ENCODE measurements around the gene WDR74. TPM values are rescaled to one million over a fixed set of nuclear protein-coding genes. Genes with fewer than 3 reads are reported as not detected.
"Not testable (repeated sequence)": the region's sequence is repeated elsewhere in the genome, so short reads cannot be mapped to it uniquely, and the experiment has no call there.

Gene WDR74
- total RNA-seq, 2 experiments from 2014 or later: 66.0 to 66.9 TPM

GRCh38 chr11:62859281-62859703 lies 19.9 kb upstream of the WDR74 start:
- ATAC-seq; H3K4me3 Mint-ChIP-seq; POLR2A ChIA-PET; H3K9me3 Mint-ChIP-seq (ENCODE audit: insufficient read depth); CTCF ChIA-PET; DNase-seq; H3K27me3 Mint-ChIP-seq (ENCODE audit: low read depth): not testable (repeated sequence)
- peaks cover 66% of the 10 kb centered on the region for H3K4me1 Mint-ChIP-seq (ENCODE audit: low read depth)
- peak overlapping the region; percentile 24 for H3K27ac Mint-ChIP-seq
- peaks cover 26% of the 10 kb centered on the region for H3K36me3 Mint-ChIP-seq (ENCODE audit: low read depth)

- no peaks in the 10 kb centered on the region for H3K27me3 Mint-ChIP-seq (ENCODE audit: low read depth)
- POLR2A ChIA-PET: interaction anchor here (1.2 to 10.5 kb wide), 4 partner anchors 15 to 72 kb away, joined by 4 to 507 read pairs (median 54); partner anchors contain the start of genes SLC3A2, STX5 and WDR74
- H3K4me3 Mint-ChIP-seq: peak overlapping the region; percentile 62
- CTCF ChIA-PET: interaction anchor here (0.6 to 5.1 kb wide), 5 partner anchors 24 to 434 kb away, joined by 3 to 58 read pairs (median 5); partner anchors contain the start of genes TAF6L and TMEM179B
- H3K9me3 Mint-ChIP-seq (ENCODE audit: insufficient read depth): no peaks in the 10 kb centered on the region
- no peak for ATAC-seq
- peak overlapping the region; percentile 28 for H3K27ac Mint-ChIP-seq
- DNase-seq: no peak
- peaks cover 69% of the 10 kb centered on the region for H3K4me1 Mint-ChIP-seq (ENCODE audit: low read depth)
- H3K36me3 Mint-ChIP-seq (ENCODE audit: low read depth): peaks cover 37% of the 10 kb centered on the region
These were observed 18.8 kb upstream of the WDR74 start for GRCh38 chr11:62858201-62858600.

- CTCF ChIA-PET: interaction anchor here (0.6 to 5.1 kb wide), 5 partner anchors 24 to 433 kb away, joined by 3 to 58 read pairs (median 5); partner anchors contain the start of genes TAF6L and TMEM179B
- H3K9me3 Mint-ChIP-seq (ENCODE audit: insufficient read depth): no peaks in the 10 kb centered on the region
- H3K4me3 Mint-ChIP-seq: peak overlapping the region; percentile 99
- no peak for ATAC-seq
- POLR2A ChIA-PET: interaction anchor here (1.2 to 10.5 kb wide), 4 partner anchors 14 to 71 kb away, joined by 4 to 507 read pairs (median 54); partner anchors contain the start of genes SLC3A2, STX5 and WDR74
- peaks cover 44% of the 10 kb centered on the region for H3K36me3 Mint-ChIP-seq (ENCODE audit: low read depth)
- no peak for DNase-seq
- H3K27me3 Mint-ChIP-seq (ENCODE audit: low read depth): no peaks in the 10 kb centered on the region
- H3K4me1 Mint-ChIP-seq (ENCODE audit: low read depth): peaks cover 71% of the 10 kb centered on the region
- H3K27ac Mint-ChIP-seq: peak overlapping the region; percentile 32
These were observed 18.2 kb upstream of the WDR74 start for GRCh38 chr11:62857541-62857982.

- peaks cover 73% of the 10 kb centered on the region for H3K4me1 Mint-ChIP-seq (ENCODE audit: low read depth)
- H3K27me3 Mint-ChIP-seq (ENCODE audit: low read depth): no peaks in the 10 kb centered on the region
- peak overlapping the region; percentile 99 for H3K4me3 Mint-ChIP-seq
- H3K36me3 Mint-ChIP-seq (ENCODE audit: low read depth): peaks cover 54% of the 10 kb centered on the region
- DNase-seq (peak; percentile 42), ATAC-seq (no peak)
- ChIA-PET CTCF (interaction anchor here (0.7 to 5.1 kb wide), 14 partner anchors 16 to 462 kb away, joined by 3 to 58 read pairs (median 4); partner anchors contain the start of genes HNRNPUL2, SLC3A2, TMEM179B and TMEM223), POLR2A (interaction anchor here (0.8 to 10.5 kb wide), 41 partner anchors 9 to 928 kb away, joined by 3 to 507 read pairs (median 6); partner anchors contain the start of genes B3GAT3, C11orf98, CSKMT and EEF1G)
- peak overlapping the region; percentile 98 for H3K27ac Mint-ChIP-seq
- H3K9me3 Mint-ChIP-seq (ENCODE audit: insufficient read depth): no peaks in the 10 kb centered on the region
These were observed 17.0 kb upstream of the WDR74 start for GRCh38 chr11:62856333-62856895.

GRCh38 chr11:62855571-62856332 lies 16.4 kb upstream of the WDR74 start:
- ChIA-PET CTCF (interaction anchor here (0.6 to 5.1 kb wide), 17 partner anchors 13 to 461 kb away, joined by 3 to 58 read pairs (median 4); partner anchors contain the start of genes HNRNPUL2, SLC3A2, TMEM179B and TMEM223), POLR2A (interaction anchor here (0.7 to 10.5 kb wide), 51 partner anchors 10 to 927 kb away, joined by 3 to 507 read pairs (median 5); partner anchors contain the start of genes B3GAT3, C11orf98, CSKMT and EEF1G)
- peaks cover 57% of the 10 kb centered on the region for H3K36me3 Mint-ChIP-seq (ENCODE audit: low read depth)
- DNase-seq (peak; percentile 99), ATAC-seq (peak; percentile 85)
- H3K4me1 Mint-ChIP-seq (ENCODE audit: low read depth): peaks cover 69% of the 10 kb centered on the region
- H3K9me3 Mint-ChIP-seq (ENCODE audit: insufficient read depth): no peaks in the 10 kb centered on the region
- no peaks in the 10 kb centered on the region for H3K27me3 Mint-ChIP-seq (ENCODE audit: low read depth)
- peak overlapping the region; percentile 98 for H3K27ac Mint-ChIP-seq
- H3K4me3 Mint-ChIP-seq: peak overlapping the region; percentile 99

- H3K36me3 Mint-ChIP-seq (ENCODE audit: low read depth): peaks cover 57% of the 10 kb centered on the region
- H3K4me1 Mint-ChIP-seq (ENCODE audit: low read depth): peaks cover 65% of the 10 kb centered on the region
- H3K27ac Mint-ChIP-seq: peak overlapping the region; percentile 98
- H3K27me3 Mint-ChIP-seq (ENCODE audit: low read depth): no peaks in the 10 kb centered on the region
- ATAC-seq (no peak), DNase-seq (no peak)
- ChIA-PET POLR2A (interaction anchor here (0.7 to 10.5 kb wide), 47 partner anchors 11 to 429 kb away, joined by 3 to 507 read pairs (median 6); partner anchors contain the start of genes B3GAT3, C11orf98, CSKMT and EEF1G), CTCF (interaction anchor here (0.6 to 5.1 kb wide), 11 partner anchors 12 to 263 kb away, joined by 3 to 58 read pairs (median 5); partner anchors contain the start of genes SLC3A2, STX5, TMEM179B and TUT1)
- peak overlapping the region; percentile 99 for H3K4me3 Mint-ChIP-seq
- no peaks in the 10 kb centered on the region for H3K9me3 Mint-ChIP-seq (ENCODE audit: insufficient read depth)
These were observed 15.6 kb upstream of the WDR74 start for GRCh38 chr11:62854825-62855570.

- H3K36me3 Mint-ChIP-seq (ENCODE audit: low read depth): peaks cover 52% of the 10 kb centered on the region
- H3K4me3 Mint-ChIP-seq: peak overlapping the region; percentile 99
- no peak for ATAC-seq
- POLR2A ChIA-PET: interaction anchor here (0.9 to 10.5 kb wide), 29 partner anchors 11 to 299 kb away, joined by 3 to 507 read pairs (median 13); partner anchors contain the start of genes B3GAT3, C11orf98, CSKMT and EEF1G
- H3K27ac Mint-ChIP-seq: peak overlapping the region; percentile 98
- H3K4me1 Mint-ChIP-seq (ENCODE audit: low read depth): peaks cover 57% of the 10 kb centered on the region
- CTCF ChIA-PET: interaction anchor here (0.7 to 5.1 kb wide), 10 partner anchors 9 to 213 kb away, joined by 3 to 58 read pairs (median 4); partner anchors contain the start of genes HNRNPUL2, SLC3A2, STX5 and TMEM179B
- H3K9me3 Mint-ChIP-seq (ENCODE audit: insufficient read depth): no peaks in the 10 kb centered on the region
- DNase-seq: peak; percentile 45
- H3K27me3 Mint-ChIP-seq (ENCODE audit: low read depth): no peaks in the 10 kb centered on the region
These were observed 14.8 kb upstream of the WDR74 start for GRCh38 chr11:62854013-62854824.

- CTCF ChIA-PET: interaction anchor here (0.7 to 5.1 kb wide), 7 partner anchors 10 to 127 kb away, joined by 3 to 58 read pairs (median 4); partner anchors contain the start of genes HNRNPUL2, SLC3A2 and TMEM179B
- Mint-ChIP-seq H3K4me1 (ENCODE audit: low read depth) (peaks cover 55% of the 10 kb centered on the region), H3K9me3 (ENCODE audit: insufficient read depth) (no peaks in the 10 kb centered on the region), H3K36me3 (ENCODE audit: low read depth) (peaks cover 52% of the 10 kb centered on the region), H3K27ac (peak overlapping the region; percentile 98), H3K27me3 (ENCODE audit: low read depth) (no peaks in the 10 kb centered on the region), H3K4me3 (peak overlapping the region; percentile 99)
- POLR2A ChIA-PET: interaction anchor here (0.9 to 10.5 kb wide), 14 partner anchors 10 to 279 kb away, joined by 3 to 507 read pairs (median 24); partner anchors contain the start of genes C11orf98, CSKMT, EEF1G and EML3
- DNase-seq: no peak
- ATAC-seq: no peak
These were observed 14.0 kb upstream of the WDR74 start for GRCh38 chr11:62853279-62853965.

- Mint-ChIP-seq H3K4me3 (peak overlapping the region; percentile 99), H3K36me3 (ENCODE audit: low read depth) (peaks cover 49% of the 10 kb centered on the region), H3K9me3 (ENCODE audit: insufficient read depth) (no peaks in the 10 kb centered on the region), H3K27ac (peak overlapping the region; percentile 98), H3K4me1 (ENCODE audit: low read depth) (peaks cover 48% of the 10 kb centered on the region), H3K27me3 (ENCODE audit: low read depth) (no peaks in the 10 kb centered on the region)
- CTCF ChIA-PET: interaction anchor here (0.7 to 3.1 kb wide), 4 partner anchors 10 to 126 kb away, joined by 3 to 11 read pairs (median 4); partner anchors contain the start of gene HNRNPUL2
- DNase-seq (no peak), ATAC-seq (no peak)
- POLR2A ChIA-PET: interaction anchor here (0.5 to 10.5 kb wide), 5 partner anchors 9 to 718 kb away, joined by 3 to 507 read pairs (median 51); partner anchors contain the start of genes SLC3A2, STX5, TEX54 and WDR74
These were observed 13.3 kb upstream of the WDR74 start for GRCh38 chr11:62852523-62853188.

Data from activated CD8-positive, alpha-beta T cell treated with anti-CD3 and anti-CD28 coated beads, Interleukin-2, amount 10 ng/mL, durations not matched to agents 7 days and 5 days (primary cell).